ENCODE data around the gene DLX2. TPM values are rescaled to one million over a fixed set of nuclear protein-coding genes. Genes with fewer than 3 reads are reported as not detected.
"Not testable (repeated sequence)": the region's sequence is repeated elsewhere in the genome, so short reads cannot be mapped to it uniquely, and the experiment has no call there.

DLX2 gene
- total RNA-seq, result not detected
- polyA plus RNA-seq, result under 1 TPM in 1 of 2 donors, not detected in 1; 0.50 TPM
- long read RNA-seq, donor 1, result 0 reads
- long read RNA-seq, donor 2, result 0 reads

- ATAC-seq (ENCODE audit: low FRiP score) (peak; percentile 47), DNase-seq (peak; percentile 89 to 90)
- peak within 1 kb of the TSS in 1 of 2 donors; percentile 30 for H3K4me3 ChIP-seq (ENCODE audit: low read length in 2 of 2)
- H3K36me3 ChIP-seq (ENCODE audit: control insufficient read depth in 1 of 2, insufficient read depth in 2 of 2, low read length in 1 of 2), result no peaks in the 10 kb centered on the region
- no peaks in the 10 kb centered on the region for H3K27me3 ChIP-seq (ENCODE audit: control insufficient read depth in 1 of 2, insufficient read depth in 2 of 2, low read length in 1 of 2)
- H3K4me1 ChIP-seq (ENCODE audit: control insufficient read depth in 1 of 2, insufficient read depth in 2 of 2, low read length in 2 of 2), result no peaks in the 10 kb centered on the region
- no peak within 1 kb of the TSS for H3K27ac ChIP-seq (ENCODE audit: low read depth in 1 of 2, low read length in 2 of 2)
- WGBS, 2 donors, result 2% methylated on average over 73 to 74 of the region's 74 CpGs
- intact Hi-C loops (cut with DNase I), result loop anchor here in 1 of 2 donors (10.0 kb wide), 2 partner anchors 108 to 398 kb away; partner anchors contain the start of gene METAP1D
- H3K9me3 ChIP-seq (ENCODE audit: control insufficient read depth, low read length), result no peaks in the 10 kb centered on the region
Measured at GRCh38 chr2:172102391-172103359, at the start of gene DLX2. Gene DLX2 (minus strand): TSS chr2:172102900. CDS start chr2:172102538, 362 bp downstream.

- intact Hi-C loops (cut with DNase I), result no loop called here
- DNase-seq (no peak), ATAC-seq (ENCODE audit: low FRiP score) (no peak)
- Histone ChIP-seq H3K4me1 (ENCODE audit: control insufficient read depth in 1 of 2, insufficient read depth in 2 of 2, low read length in 2 of 2) (no peaks in the 10 kb centered on the region), H3K4me3 (ENCODE audit: low read length in 2 of 2) (no peak overlapping the region), H3K27me3 (ENCODE audit: control insufficient read depth in 1 of 2, insufficient read depth in 2 of 2, low read length in 1 of 2) (no peaks in the 10 kb centered on the region), H3K27ac (ENCODE audit: low read depth in 1 of 2, low read length in 2 of 2) (no peak overlapping the region), H3K36me3 (ENCODE audit: control insufficient read depth in 1 of 2, insufficient read depth in 2 of 2, low read length in 1 of 2) (no peaks in the 10 kb centered on the region), H3K9me3 (ENCODE audit: control insufficient read depth, low read length) (no peaks in the 10 kb centered on the region)
- 61 to 65% methylated on average over 11 of the region's 11 CpGs for WGBS, 2 donors
Measured at GRCh38 chr2:172147944-172148650, 45.4 kb upstream of the DLX2 start.

- Histone ChIP-seq H3K4me3 (ENCODE audit: low read length in 2 of 2) (no peak overlapping the region), H3K4me1 (ENCODE audit: control insufficient read depth in 1 of 2, insufficient read depth in 2 of 2, low read length in 2 of 2) (no peaks in the 10 kb centered on the region), H3K36me3 (ENCODE audit: control insufficient read depth in 1 of 2, insufficient read depth in 2 of 2, low read length in 1 of 2) (no peaks in the 10 kb centered on the region), H3K27ac (ENCODE audit: low read depth in 1 of 2, low read length in 2 of 2) (no peak overlapping the region), H3K9me3 (ENCODE audit: control insufficient read depth, low read length) (no peaks in the 10 kb centered on the region), H3K27me3 (ENCODE audit: control insufficient read depth in 1 of 2, insufficient read depth in 2 of 2, low read length in 1 of 2) (no peaks in the 10 kb centered on the region)
- intact Hi-C loops (cut with DNase I), result no loop called here
- DNase-seq (no peak), ATAC-seq (ENCODE audit: low FRiP score) (no peak)
Measured at GRCh38 chr2:172143817-172144216, 41.1 kb upstream of the DLX2 start.

GRCh38 chr2:172138727-172139126, 36.0 kb upstream of the DLX2 start:
- WGBS, 2 donors, result 70 to 84% methylated on average over 1 of the region's 1 CpG
- H3K4me3 ChIP-seq (ENCODE audit: low read length in 2 of 2); H3K4me1 ChIP-seq (ENCODE audit: control insufficient read depth in 1 of 2, insufficient read depth in 2 of 2, low read length in 2 of 2); intact Hi-C loops (cut with DNase I); H3K9me3 ChIP-seq (ENCODE audit: control insufficient read depth, low read length); H3K36me3 ChIP-seq (ENCODE audit: control insufficient read depth in 1 of 2, insufficient read depth in 2 of 2, low read length in 1 of 2); H3K27ac ChIP-seq (ENCODE audit: low read depth in 1 of 2, low read length in 2 of 2); DNase-seq; H3K27me3 ChIP-seq (ENCODE audit: control insufficient read depth in 1 of 2, insufficient read depth in 2 of 2, low read length in 1 of 2); ATAC-seq (ENCODE audit: low FRiP score): not testable (repeated sequence)

- ATAC-seq (ENCODE audit: low FRiP score) (no peak), DNase-seq (no peak)
- intact Hi-C loops (cut with DNase I), result no loop called here
- Histone ChIP-seq H3K4me3 (ENCODE audit: low read length in 2 of 2) (no peak overlapping the region), H3K9me3 (ENCODE audit: control insufficient read depth, low read length) (no peaks in the 10 kb centered on the region), H3K36me3 (ENCODE audit: control insufficient read depth in 1 of 2, insufficient read depth in 2 of 2, low read length in 1 of 2) (no peaks in the 10 kb centered on the region), H3K27ac (ENCODE audit: low read depth in 1 of 2, low read length in 2 of 2) (no peak overlapping the region), H3K27me3 (ENCODE audit: control insufficient read depth in 1 of 2, insufficient read depth in 2 of 2, low read length in 1 of 2) (peaks cover 0 to 3% of the 10 kb centered on the region in 2 donors), H3K4me1 (ENCODE audit: control insufficient read depth in 1 of 2, insufficient read depth in 2 of 2, low read length in 2 of 2) (no peaks in the 10 kb centered on the region)
- WGBS, 2 donors, result 81 to 85% methylated on average over 2 of the region's 2 CpGs
Measured at GRCh38 chr2:172137943-172138342, 35.2 kb upstream of the DLX2 start.

- DNase-seq (no peak), ATAC-seq (ENCODE audit: low FRiP score) (no peak)
- H3K4me1 ChIP-seq (ENCODE audit: control insufficient read depth in 1 of 2, insufficient read depth in 2 of 2, low read length in 2 of 2), result no peaks in the 10 kb centered on the region
- WGBS, 2 donors, result 69 to 71% methylated on average over 2 of the region's 2 CpGs
- intact Hi-C loops (cut with DNase I), result no loop called here
- H3K27ac ChIP-seq (ENCODE audit: low read depth in 1 of 2, low read length in 2 of 2), result no peak overlapping the region
- no peak overlapping the region for H3K4me3 ChIP-seq (ENCODE audit: low read length in 2 of 2)
- no peaks in the 10 kb centered on the region for H3K9me3 ChIP-seq (ENCODE audit: control insufficient read depth, low read length)
- H3K27me3 ChIP-seq (ENCODE audit: control insufficient read depth in 1 of 2, insufficient read depth in 2 of 2, low read length in 1 of 2), result peaks cover 0 to 3% of the 10 kb centered on the region in 2 donors
- H3K36me3 ChIP-seq (ENCODE audit: control insufficient read depth in 1 of 2, insufficient read depth in 2 of 2, low read length in 1 of 2), result no peaks in the 10 kb centered on the region
Measured at GRCh38 chr2:172137109-172137508, 34.4 kb upstream of the DLX2 start.

GRCh38 chr2:172135446-172135845, 32.7 kb upstream of the DLX2 start:
- Histone ChIP-seq H3K9me3 (ENCODE audit: control insufficient read depth, low read length) (no peaks in the 10 kb centered on the region), H3K27ac (ENCODE audit: low read depth in 1 of 2, low read length in 2 of 2) (no peak overlapping the region), H3K27me3 (ENCODE audit: control insufficient read depth in 1 of 2, insufficient read depth in 2 of 2, low read length in 1 of 2) (peaks cover 0 to 3% of the 10 kb centered on the region in 2 donors), H3K36me3 (ENCODE audit: control insufficient read depth in 1 of 2, insufficient read depth in 2 of 2, low read length in 1 of 2) (no peaks in the 10 kb centered on the region), H3K4me1 (ENCODE audit: control insufficient read depth in 1 of 2, insufficient read depth in 2 of 2, low read length in 2 of 2) (no peaks in the 10 kb centered on the region), H3K4me3 (ENCODE audit: low read length in 2 of 2) (no peak overlapping the region)
- ATAC-seq (ENCODE audit: low FRiP score), result no peak
- DNase-seq, result no peak
- intact Hi-C loops (cut with DNase I), result no loop called here
- WGBS, 2 donors, result 79 to 86% methylated on average over 4 of the region's 4 CpGs

GRCh38 chr2:172134270-172134669, 31.6 kb upstream of the DLX2 start:
- WGBS, 2 donors, result 69 to 79% methylated on average over 3 of the region's 3 CpGs
- intact Hi-C loops (cut with DNase I), result no loop called here
- H3K4me1 ChIP-seq (ENCODE audit: control insufficient read depth in 1 of 2, insufficient read depth in 2 of 2, low read length in 2 of 2), result no peaks in the 10 kb centered on the region
- H3K27ac ChIP-seq (ENCODE audit: low read depth in 1 of 2, low read length in 2 of 2), result no peak overlapping the region
- H3K4me3 ChIP-seq (ENCODE audit: low read length in 2 of 2), result no peak overlapping the region
- H3K36me3 ChIP-seq (ENCODE audit: control insufficient read depth in 1 of 2, insufficient read depth in 2 of 2, low read length in 1 of 2), result no peaks in the 10 kb centered on the region
- H3K9me3 ChIP-seq (ENCODE audit: control insufficient read depth, low read length), result peaks cover 2% of the 10 kb centered on the region
- ATAC-seq (ENCODE audit: low FRiP score) (no peak), DNase-seq (no peak)
- H3K27me3 ChIP-seq (ENCODE audit: control insufficient read depth in 1 of 2, insufficient read depth in 2 of 2, low read length in 1 of 2), result peaks cover 0 to 4% of the 10 kb centered on the region in 2 donors

Data from aorta (tissue), 5 donors.